ENCODE results near the gene NELL1.

The NELL1 gene

DNA sequence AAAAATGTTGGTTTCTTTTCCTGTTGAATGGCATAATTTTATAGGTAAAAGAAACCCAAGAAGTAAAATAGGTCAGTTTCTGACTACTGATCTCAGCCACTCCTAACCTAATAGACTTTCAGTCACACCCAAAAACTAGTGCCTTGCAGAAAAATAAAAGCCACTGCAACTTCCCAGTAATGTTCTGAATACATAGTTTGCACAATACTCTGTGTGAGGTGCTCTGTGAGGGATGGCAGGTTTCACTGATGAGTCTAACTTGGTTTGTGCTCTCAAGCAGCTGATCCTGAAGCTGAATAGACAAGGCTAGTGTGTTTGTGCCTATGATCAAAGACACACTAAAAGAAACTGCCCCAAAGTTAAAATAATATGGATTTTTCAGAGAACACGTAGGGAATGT is 758.3 kb downstream of the NELL1 start:
- Histone ChIP-seq H3K36me3 (no peaks in the 10 kb centered on the region), H3K4me3 (no peak overlapping the region), H3K9ac (no peak overlapping the region), H3K27me3 (no peaks in the 10 kb centered on the region), H3K4me2 (no peak overlapping the region), H3K27ac (no peak overlapping the region), H4K20me1 (no peaks in the 10 kb centered on the region), H3K9me3 (no peaks in the 10 kb centered on the region), H3K4me1 (no peaks in the 10 kb centered on the region)
- TF ChIP-seq Cebpa-rat (IDR thresholded peaks at IDR 0.05): no peak

- Histone ChIP-seq H3K27ac (no peak overlapping the region), H3K9ac (no peak overlapping the region)
Measured at GRCh38 chr11:21428796-21429195, 759.4 kb downstream of the NELL1 start.

DNA sequence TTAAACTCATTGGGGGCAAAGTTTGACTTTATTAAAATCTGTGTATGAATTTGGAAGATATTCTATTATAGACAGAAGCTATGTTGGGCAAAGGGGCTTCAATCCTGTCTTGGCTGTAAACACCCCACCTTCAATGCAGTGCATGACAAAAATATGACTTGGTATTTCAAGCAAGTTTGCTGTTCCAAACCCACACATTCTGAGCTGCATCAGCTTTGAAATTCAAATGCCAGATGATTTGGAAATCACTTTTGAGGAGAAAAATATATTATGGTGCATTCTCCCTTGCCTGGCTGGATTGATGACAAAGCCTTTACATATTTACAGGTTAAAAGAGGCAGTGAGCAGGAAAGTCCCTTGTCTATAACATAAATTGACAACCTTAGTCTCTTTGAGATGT is 760.0 kb downstream of the NELL1 start:
- no peaks in the 10 kb centered on the region for H4K20me1 ChIP-seq
- no peak overlapping the region for H3K9ac ChIP-seq
- no peak for TF ChIP-seq Cebpa-rat (IDR thresholded peaks at IDR 0.05)
- H3K9me3 ChIP-seq: no peaks in the 10 kb centered on the region
- H3K4me1 ChIP-seq: no peaks in the 10 kb centered on the region
- no peaks in the 10 kb centered on the region for H3K27me3 ChIP-seq
- no peaks in the 10 kb centered on the region for H3K36me3 ChIP-seq
- no peak overlapping the region for H3K4me3 ChIP-seq
- H3K4me2 ChIP-seq: no peak overlapping the region
- H3K27ac ChIP-seq: no peak overlapping the region

More at GRCh38 chr11:21428796-21429195, 759.4 kb downstream of the NELL1 start:
- Histone ChIP-seq H4K20me1 (no peaks in the 10 kb centered on the region), H3K36me3 (no peaks in the 10 kb centered on the region), H3K4me1 (no peaks in the 10 kb centered on the region), H3K4me3 (no peak overlapping the region), H3K4me2 (no peak overlapping the region), H3K27me3 (no peaks in the 10 kb centered on the region), H3K9me3 (no peaks in the 10 kb centered on the region)
- TF ChIP-seq Cebpa-rat (IDR thresholded peaks at IDR 0.05): no peak

DNA sequence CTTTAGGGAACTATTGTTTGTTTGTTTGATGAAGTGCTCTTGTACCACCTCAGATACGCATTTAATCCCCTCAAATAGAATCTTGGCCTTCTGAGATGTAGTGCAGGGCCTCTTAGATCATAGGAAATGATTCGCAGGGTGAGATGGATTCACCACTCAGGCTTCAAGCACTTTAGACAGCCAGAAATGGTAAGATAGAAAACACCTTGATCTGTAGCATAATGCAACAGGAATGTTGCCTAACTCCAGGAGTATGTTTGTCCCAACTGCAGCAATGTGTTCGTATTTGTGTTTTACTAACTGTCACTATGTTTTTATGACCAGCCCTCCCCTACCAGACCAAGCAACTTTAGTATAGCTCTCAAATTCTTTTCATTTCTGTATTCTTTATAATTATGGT is 761.2 kb downstream of the NELL1 start:
- no peak overlapping the region for H3K4me2 ChIP-seq

GRCh38 chr11:21446939-21447590 is 777.7 kb downstream of the NELL1 start:
- Histone ChIP-seq H3K36me3 (no peaks in the 10 kb centered on the region), H3K9ac (no peak overlapping the region), H3K4me3 (no peak overlapping the region), H3K27ac (no peak overlapping the region), H3K4me1 (no peaks in the 10 kb centered on the region), H3K9me3 (no peaks in the 10 kb centered on the region), H4K20me1 (no peaks in the 10 kb centered on the region), H3K27me3 (no peaks in the 10 kb centered on the region), H3K4me2 (no peak overlapping the region)
- TF ChIP-seq Cebpa-rat (IDR thresholded peaks at IDR 0.05): no peak

More for the DNA sequence above, 761.2 kb downstream of the NELL1 start:
- no peaks in the 10 kb centered on the region for H4K20me1 ChIP-seq
- no peaks in the 10 kb centered on the region for H3K4me1 ChIP-seq
- no peak overlapping the region for H3K4me3 ChIP-seq
- H3K9me3 ChIP-seq: no peaks in the 10 kb centered on the region
- H3K36me3 ChIP-seq: no peaks in the 10 kb centered on the region
- H3K27ac ChIP-seq: no peak overlapping the region
- no peaks in the 10 kb centered on the region for H3K27me3 ChIP-seq
- H3K9ac ChIP-seq: no peak overlapping the region
- TF ChIP-seq Cebpa-rat (IDR thresholded peaks at IDR 0.05): no peak

GRCh38 chr11:21447871-21448270 is 778.5 kb downstream of the NELL1 start:
- no peaks in the 10 kb centered on the region for H3K27me3 ChIP-seq

DNA sequence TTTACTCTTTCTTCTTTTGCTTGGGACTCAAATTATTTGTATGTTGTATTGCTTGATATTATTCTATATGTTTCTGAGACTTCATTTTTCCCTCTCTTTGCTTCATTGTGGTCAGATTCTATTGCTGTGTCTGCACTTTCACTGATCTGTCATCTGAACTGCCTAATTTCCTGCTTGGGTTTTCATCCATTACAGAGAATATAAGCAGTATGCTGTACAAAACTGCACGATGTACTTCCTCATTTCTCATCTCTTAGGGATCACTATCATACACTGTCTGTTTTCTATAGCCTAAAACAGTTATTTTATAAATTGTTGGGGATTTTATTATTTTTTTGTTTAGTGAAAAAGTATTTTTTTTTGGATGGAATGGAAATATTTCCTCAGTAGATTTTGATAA is 786.8 kb downstream of the NELL1 start:
- Histone ChIP-seq H3K27ac (no peak overlapping the region), H3K4me3 (no peak overlapping the region), H4K20me1 (no peaks in the 10 kb centered on the region), H3K36me3 (no peaks in the 10 kb centered on the region), H3K4me1 (no peaks in the 10 kb centered on the region), H3K9ac (no peak overlapping the region), H3K4me2 (no peak overlapping the region), H3K27me3 (no peaks in the 10 kb centered on the region), H3K9me3 (no peaks in the 10 kb centered on the region)
- no peak for TF ChIP-seq Cebpa-rat (IDR thresholded peaks at IDR 0.05)

More at GRCh38 chr11:21447871-21448270, 778.5 kb downstream of the NELL1 start:
- H4K20me1 ChIP-seq: no peaks in the 10 kb centered on the region
- no peak overlapping the region for H3K4me2 ChIP-seq
- H3K9ac ChIP-seq: no peak overlapping the region
- H3K27ac ChIP-seq: no peak overlapping the region
- no peaks in the 10 kb centered on the region for H3K36me3 ChIP-seq
- no peak for TF ChIP-seq Cebpa-rat (IDR thresholded peaks at IDR 0.05)
- no peak overlapping the region for H3K4me3 ChIP-seq
- no peaks in the 10 kb centered on the region for H3K9me3 ChIP-seq
- no peaks in the 10 kb centered on the region for H3K4me1 ChIP-seq

DNA sequence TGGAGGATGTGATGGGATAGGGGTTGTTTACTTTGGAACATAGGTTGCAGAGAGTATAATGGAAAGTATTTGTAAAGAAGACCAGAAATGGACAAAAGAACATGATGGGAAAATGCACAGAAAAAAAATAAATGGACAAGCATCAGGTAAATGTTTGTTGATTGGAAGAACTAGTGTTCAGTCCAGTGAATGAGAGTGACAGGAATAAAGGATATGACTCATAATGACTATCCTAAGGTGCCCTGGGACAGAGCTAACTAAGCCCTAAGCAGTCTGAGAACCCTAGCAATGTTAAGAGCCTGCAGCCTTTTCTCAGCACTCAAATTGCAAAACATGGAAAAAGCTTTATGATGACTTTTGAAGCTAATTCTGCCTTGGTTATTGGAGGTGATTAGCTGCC is 790.7 kb downstream of the NELL1 start:
- Histone ChIP-seq H3K27ac (no peak overlapping the region), H3K36me3 (no peaks in the 10 kb centered on the region), H3K4me1 (no peaks in the 10 kb centered on the region), H3K9ac (no peak overlapping the region), H4K20me1 (no peaks in the 10 kb centered on the region), H3K27me3 (no peaks in the 10 kb centered on the region), H3K4me2 (no peak overlapping the region), H3K4me3 (no peak overlapping the region), H3K9me3 (no peaks in the 10 kb centered on the region)
- TF ChIP-seq Cebpa-rat (IDR thresholded peaks at IDR 0.05): no peak

GRCh38 chr11:21461701-21462100 is 792.3 kb downstream of the NELL1 start:
- Histone ChIP-seq H4K20me1 (no peaks in the 10 kb centered on the region), H3K9me3 (no peaks in the 10 kb centered on the region), H3K9ac (no peak overlapping the region), H3K4me1 (no peaks in the 10 kb centered on the region), H3K27me3 (no peaks in the 10 kb centered on the region), H3K27ac (no peak overlapping the region), H3K4me3 (no peak overlapping the region), H3K4me2 (no peak overlapping the region), H3K36me3 (no peaks in the 10 kb centered on the region)
- no peak for TF ChIP-seq Cebpa-rat (IDR thresholded peaks at IDR 0.05)

- no peaks in the 10 kb centered on the region for H3K36me3 ChIP-seq
- H3K4me3 ChIP-seq: no peak overlapping the region
- H3K9ac ChIP-seq: no peak overlapping the region
- H3K27ac ChIP-seq: no peak overlapping the region
- H3K9me3 ChIP-seq: no peaks in the 10 kb centered on the region
- no peaks in the 10 kb centered on the region for H4K20me1 ChIP-seq
- H3K27me3 ChIP-seq: no peaks in the 10 kb centered on the region
- no peak overlapping the region for H3K4me2 ChIP-seq
- H3K4me1 ChIP-seq: no peaks in the 10 kb centered on the region
- no peak for TF ChIP-seq Cebpa-rat (IDR thresholded peaks at IDR 0.05)
Measured at GRCh38 chr11:21464601-21465193, 795.3 kb downstream of the NELL1 start.
